NCI-H510A (cell line): ENCODE results near the gene TUBA1C.
A peak's percentile ranks its signal among the peaks of the same experiment; 100 is the strongest.

ENCODE experiments used
- DNase-seq: peaks from one replicate; lab custom pipeline; 2025; lab: John Stamatoyannopoulos, UW

Gene TUBA1C

DNA sequence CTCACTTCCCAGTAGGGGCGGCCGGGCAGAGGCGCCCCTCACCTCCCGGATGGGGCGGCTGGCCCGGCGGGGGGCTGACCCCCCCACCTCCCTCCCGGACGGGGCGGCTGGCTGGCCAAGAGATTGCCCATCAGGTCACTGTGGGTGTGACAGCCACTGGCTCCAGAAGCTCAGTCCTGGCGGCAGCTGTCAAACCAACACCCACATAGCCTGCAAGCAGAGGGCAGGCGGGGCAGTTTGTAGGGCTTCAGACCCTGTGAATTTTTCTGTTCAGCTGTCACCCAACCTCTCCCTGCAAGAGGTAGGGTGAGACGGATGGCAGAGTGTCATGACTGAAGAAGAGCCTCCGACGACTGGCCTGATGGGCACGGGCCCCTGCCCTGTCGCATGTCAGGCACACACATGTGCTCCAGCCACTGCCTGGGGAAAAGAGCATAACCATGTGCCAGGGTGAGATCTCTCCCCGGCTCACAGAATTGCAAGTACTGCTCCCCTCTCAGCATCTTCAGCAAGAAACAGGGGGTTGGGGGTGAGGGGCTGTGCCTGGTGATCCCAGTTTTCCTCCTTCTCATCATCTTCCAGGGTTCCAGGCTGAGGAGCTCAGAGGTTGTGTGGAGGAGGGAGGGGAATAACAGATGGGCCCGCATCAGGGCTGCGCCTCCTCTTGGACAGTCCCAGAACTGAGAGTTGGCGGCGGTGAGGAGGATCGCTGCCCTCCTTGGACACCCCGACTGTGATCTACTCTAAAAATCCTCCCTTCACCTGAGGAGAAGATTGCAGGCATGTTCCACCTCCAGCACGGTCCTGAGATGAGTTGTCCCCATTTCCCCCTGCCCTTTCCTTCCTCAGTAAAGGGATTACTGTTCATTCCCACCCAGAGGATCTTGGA, 18.9 kb downstream of the TUBA1C start:
- DNase-seq, result no peak

DNA sequence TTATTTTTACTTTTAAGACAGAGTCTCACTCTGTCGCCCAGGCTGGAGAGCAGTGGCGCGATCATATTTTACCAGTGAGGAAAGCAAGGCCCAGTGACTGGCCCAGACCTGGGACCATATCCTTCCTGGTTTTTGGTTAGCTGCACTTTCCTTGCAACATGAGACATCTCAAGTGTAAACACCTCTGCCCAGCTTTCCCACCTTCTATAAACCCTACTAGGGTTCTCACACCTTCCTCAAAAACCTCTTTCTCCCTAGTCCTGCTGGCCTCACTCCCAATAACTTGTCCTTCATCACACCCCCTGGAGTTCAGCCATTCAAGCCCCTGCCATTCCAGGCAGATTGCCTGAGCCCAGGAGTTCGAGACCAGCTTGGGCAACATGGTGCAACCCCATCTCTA, 19.8 kb downstream of the TUBA1C start:
- DNase-seq, result no peak

DNA sequence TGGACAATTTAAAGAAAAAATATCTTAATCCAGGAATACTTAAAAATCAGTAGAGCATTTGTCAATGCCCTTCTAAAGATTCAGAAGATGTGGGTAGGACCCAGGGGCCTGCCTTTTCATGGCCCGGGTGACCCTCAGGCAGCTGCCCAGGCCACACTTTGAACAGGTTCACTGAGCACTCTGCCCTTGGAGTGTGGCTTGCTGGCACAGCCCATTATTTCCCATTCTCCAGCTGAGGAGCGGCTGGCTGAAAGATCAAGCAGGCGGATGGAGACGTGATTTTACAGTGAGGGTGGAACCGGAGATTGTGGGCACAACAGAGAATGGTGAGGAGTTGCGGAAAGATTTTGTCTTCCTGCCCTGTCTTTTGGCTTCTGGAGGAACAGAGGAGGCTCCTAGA, 23.0 kb downstream of the TUBA1C start:
- DNase-seq, result no peak

DNA sequence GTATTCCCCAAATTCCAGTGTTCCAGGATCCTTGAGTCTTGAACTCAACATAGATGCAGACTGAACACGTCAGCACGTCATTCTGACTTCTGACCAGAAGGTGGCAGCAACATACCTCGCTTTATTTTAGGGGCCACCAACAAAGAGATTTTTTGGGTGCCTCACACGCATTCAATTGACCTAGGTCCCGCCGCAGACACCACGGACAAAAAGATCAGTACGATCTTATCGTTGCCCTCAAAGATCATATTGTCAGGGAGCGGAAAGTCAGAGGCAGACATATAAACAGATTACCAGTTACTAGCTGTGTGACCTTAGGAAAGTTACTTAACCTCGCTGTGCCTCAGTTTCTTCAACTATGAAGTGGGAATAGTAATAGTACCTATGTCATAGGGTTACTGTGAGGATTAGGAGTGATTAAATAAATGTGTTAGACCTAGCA, 23.6 kb downstream of the TUBA1C start:
- DNase-seq, result no peak

DNA sequence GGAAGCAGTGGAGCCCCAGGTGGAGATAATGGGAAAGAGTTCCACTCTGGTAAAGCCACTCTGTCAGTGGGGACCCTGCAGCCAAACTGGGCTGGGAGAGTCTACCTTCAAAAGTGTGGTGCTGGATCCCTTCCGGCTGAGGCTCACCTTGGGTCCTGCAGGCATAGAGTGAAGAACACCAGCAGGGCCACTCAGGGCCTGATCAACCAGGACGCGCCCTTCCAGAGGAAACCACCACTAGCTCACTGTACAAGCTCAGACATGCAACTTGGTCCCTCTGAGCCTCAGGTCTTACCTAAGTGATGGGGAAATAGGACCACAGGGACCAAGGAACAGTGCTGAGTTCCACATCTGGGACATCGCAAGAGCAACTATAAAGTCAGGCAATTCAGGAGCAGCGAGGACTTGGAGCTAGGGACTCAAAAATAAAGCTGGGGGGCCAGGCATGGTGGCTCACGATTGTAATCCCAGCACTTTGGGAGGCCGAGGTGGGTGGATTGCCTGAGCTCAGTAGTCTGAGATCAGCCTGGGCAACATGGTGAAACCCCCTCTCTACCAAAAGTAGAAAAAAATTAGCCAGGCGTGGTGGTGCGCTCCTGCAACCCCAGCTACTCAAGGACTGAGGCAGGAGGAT, 24.2 kb downstream of the TUBA1C start:
- no peak for DNase-seq

DNA sequence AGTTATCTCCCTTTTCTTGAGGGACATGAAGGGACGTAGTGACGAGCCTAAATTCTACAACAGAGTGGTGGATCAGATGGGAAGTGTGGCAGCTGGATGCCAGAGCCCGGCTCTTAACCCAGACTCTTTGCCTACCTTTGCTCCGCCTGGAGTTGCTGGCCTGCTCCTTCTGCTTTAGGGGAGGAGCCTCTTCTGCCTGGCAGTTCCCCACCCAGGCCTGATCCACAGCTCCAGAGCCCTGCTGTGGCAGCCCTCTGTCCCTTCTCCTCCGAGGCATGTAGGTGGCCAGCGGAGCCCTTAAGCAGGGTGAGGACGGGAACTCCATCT, 27.8 kb downstream of the TUBA1C start:
- peak; percentile 16 for DNase-seq

DNA sequence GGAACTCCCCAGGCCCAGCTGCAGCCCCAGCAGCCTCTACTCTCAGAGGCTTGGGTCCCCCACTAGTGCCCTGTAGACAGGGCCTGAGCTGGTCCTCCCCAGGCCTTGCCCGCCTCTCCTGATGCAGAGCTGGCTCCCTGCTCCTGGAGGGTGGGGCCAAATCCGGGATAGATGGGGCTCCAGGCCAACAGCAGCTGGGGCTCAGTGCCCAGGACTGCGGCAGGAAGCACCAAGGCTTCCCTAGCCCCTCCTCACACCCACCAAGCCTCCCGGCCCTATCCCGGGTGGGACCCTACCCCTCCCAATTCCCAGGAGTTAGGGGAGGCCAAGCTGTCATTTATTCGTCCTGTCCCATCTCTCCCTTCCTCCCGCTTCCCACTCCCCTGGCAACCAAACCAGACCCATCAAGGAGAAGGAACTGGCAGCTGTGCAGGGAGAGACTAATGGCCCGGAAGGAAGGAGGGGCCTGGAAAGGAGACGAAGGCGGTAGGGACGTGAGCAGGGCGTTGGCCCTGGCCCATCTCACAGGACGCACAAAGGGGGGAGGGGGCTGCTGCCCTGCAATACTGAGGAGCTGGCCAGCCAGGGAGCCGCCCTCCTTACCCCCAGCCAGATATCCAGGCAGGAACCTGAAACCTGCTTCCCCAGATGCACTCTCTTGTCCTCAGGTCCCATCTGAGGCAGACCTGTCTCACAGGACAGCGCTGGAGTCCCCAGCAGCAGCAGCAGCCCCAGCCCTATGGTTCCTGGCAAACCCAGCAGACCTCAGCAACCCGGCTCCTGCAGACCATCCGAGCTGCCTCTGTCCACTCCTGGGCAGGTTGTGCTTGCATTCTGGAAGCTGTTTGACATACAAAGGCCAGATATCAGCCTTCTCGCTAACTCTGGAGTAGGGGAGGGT, 28.4 kb downstream of the TUBA1C start:
- DNase-seq, result peak; percentile 18

DNA sequence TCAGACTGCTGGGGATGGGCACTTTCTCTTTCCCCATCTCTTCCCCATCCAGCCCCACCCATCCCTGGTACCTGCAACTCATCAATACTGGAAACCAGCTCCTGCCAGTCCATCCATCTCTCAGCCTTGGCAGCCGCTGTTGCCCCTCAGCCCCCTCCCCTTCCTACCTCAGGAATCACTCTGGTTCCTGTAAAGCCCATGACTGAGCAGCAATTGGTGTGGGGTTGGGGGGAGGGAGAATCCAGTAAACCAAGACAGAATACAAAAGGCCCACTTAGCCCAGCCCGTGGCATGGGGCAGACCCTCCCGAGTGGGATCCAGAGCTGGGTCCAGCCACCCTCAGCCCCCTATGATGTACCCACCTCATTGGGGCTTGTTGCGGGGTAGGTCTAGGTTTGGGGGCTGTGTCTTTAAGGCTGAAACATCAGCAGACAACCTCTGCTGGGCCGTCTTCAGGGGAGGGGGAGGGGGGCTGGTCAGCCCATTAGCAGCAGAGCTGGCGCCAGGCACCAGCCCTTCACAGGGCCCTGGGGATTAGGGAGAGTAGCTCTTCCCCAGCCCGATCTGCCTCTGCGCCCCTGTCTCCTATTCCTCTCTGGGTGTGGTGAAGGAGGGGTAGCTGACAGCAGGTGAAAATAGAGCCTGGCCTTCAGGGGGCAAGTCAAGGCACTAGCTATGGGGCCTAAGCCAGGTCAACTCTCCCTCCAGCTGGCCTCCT, 29.4 kb downstream of the TUBA1C start:
- DNase-seq, result no peak

DNA sequence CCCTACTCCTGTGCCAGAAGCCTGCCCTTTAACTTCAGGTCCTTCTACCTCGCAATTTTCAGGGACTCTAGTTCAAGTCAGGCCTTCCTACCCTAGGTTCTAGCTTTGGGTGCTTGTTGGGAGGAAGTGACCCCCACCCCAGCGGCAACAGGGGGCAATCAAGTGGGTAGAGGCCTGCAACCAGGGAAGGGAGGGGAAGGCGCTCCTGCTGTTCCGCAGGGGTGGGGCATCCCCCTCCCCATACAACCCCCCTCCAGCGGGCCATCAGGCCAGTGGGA, 29.9 kb downstream of the TUBA1C start:
- DNase-seq, result no peak

DNA sequence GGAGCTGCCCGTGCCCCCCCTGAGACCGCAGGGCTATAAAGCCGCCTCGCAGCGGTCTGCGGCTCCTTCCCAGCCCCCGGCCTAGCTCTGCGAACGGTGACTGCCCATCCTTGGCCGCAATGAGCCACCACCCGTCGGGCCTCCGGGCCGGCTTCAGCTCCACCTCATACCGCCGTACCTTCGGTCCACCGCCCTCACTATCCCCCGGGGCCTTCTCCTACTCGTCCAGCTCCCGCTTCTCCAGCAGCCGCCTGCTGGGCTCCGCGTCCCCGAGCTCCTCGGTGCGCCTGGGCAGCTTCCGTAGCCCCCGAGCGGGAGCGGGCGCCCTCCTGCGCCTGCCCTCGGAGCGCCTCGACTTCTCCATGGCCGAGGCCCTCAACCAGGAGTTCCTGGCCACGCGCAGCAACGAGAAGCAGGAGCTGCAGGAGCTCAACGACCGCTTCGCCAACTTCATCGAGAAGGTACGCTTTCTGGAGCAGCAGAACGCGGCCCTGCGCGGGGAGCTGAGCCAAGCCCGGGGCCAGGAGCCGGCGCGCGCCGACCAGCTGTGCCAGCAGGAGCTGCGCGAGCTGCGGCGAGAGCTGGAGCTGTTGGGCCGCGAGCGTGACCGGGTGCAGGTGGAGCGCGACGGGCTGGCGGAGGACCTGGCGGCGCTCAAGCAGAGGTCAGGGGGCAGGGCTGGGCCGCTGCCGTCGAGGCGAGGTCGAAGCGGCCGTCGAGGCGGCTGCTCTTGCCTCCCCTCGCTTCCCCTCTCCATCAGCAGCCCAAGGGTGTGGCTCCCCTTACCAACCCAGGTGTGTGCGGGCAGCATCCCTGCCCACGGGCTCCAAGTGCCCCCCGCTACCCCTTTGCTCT, 30.4 kb downstream of the TUBA1C start, which contains the start of gene PRPH:
PRPH (plus strand) TSS at position 66 of the 855 bp plus-strand sequence; CDS start at position 120, 54 bp downstream.
- DNase-seq, result no peak

DNA sequence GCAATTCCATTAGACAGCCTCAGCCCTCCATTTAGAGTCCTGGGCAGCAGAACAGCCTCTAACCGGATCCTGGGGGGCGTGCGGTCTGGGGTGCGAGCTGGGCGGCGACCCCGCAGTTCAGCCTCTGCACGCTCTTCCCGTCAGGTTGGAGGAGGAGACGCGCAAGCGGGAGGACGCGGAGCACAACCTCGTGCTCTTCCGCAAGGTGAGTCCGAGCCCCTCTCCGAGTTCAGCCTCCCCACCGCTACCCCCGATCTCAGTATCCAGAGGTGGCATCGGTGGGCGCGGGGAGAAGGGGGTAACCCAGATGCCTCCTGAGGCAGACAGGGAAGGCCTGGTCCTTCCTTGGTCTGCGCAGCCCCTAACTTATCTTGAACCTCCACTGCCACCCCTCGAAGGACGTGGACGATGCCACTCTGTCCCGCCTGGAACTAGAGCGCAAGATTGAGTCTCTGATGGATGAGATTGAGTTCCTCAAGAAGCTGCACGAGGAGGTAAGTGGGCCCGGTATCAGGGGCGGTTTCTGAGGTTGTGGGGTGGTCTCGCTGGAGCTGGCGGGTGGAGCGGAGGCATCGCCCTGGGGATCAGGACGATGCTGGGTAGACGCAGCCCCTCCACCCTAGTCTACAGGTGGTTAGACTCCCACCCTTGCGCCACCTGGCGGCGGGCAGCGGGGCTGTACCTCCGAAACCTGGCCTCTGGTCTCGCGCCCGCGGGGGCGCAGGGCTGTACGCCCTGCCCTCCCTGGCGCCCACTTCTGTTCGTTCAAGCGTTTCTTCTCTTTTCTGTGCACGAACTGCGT, 31.4 kb downstream of the TUBA1C start:
- DNase-seq, result peak; percentile 64

DNA sequence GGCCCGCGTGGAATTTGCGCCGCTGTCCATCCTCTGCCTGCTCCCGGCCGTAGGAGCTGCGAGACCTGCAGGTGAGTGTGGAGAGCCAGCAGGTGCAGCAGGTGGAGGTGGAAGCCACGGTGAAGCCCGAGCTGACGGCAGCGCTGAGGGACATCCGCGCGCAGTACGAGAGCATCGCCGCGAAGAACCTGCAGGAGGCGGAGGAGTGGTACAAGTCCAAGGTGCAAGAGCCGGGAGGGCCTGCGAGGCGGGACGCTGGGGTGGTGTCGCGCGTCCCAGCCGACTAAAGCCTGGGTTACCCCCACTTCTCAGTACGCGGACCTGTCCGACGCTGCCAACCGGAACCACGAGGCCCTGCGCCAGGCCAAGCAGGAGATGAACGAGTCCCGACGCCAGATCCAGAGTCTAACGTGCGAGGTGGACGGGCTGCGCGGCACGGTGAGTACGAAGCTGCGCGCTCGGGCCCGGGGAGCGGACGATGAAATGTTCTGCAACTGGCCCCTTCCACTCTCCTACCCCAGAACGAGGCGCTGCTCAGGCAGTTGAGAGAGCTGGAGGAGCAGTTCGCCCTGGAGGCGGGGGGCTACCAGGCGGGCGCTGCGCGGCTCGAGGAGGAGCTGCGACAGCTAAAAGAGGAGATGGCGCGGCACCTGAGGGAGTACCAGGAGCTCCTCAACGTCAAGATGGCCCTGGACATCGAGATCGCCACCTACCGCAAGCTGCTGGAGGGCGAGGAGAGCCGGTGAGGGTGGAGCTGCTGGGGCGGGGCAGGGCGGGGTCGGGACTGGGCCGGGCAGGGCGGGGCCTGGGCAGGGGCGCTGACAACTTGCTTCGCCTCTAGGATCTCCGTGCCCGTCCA, 32.2 kb downstream of the TUBA1C start:
- peak; percentile 64 for DNase-seq

DNA sequence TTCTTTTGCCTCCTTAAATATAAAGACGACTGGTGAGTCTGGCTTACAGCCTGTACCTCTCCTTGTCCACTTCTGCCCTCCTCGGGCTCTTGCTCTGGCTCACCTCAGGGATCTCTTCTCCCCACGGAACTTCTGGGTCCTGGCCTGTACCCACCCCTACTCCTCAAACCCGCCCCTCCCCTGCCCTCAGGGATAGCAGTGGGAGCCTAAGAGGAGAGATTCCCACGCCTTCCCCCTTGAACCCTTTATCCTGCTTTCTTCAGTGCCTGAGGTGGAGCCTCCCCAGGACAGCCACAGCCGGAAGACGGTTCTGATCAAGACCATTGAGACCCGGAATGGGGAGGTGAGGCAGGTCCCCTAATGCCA, 32.8 kb downstream of the TUBA1C start:
- DNase-seq, result no peak

DNA sequence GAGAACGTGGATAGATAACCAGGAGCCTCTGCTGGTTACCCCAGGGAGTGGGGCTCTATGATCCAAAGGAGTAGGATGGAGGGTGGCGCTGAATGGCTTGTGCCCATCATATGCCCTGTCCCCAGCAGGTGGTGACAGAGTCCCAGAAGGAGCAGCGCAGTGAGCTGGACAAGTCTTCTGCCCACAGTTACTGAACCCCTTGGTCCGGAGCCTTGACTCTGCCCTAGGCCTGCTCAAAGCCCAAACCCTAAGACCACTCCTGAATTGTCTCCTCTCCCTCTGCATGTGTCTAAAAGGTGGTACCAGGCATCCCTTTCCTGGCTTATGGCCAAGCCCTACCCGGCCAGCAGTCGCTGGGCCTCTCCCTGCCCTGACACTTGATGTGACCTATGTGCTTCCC, 33.3 kb downstream of the TUBA1C start:
- DNase-seq, result no peak

DNA sequence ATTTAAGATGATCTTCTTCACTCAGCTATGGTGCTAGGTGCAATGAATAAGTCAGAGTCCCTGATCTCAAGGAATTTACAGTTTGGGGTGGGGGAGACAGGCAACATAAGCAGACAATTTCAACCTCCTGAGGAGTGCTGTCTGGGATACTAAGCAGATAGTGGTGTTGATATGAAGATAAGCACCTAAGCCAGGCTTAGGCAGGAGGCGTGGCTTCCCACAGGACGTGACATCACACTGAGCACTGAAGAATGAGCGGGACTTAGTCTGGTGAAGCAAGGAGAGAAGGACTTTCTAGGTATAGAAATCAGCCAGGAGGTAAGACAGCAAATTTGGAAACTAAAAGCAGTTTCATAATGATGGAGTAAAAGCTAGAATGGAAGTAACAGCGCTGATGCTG, 36.9 kb downstream of the TUBA1C start:
- DNase-seq, result no peak

DNA sequence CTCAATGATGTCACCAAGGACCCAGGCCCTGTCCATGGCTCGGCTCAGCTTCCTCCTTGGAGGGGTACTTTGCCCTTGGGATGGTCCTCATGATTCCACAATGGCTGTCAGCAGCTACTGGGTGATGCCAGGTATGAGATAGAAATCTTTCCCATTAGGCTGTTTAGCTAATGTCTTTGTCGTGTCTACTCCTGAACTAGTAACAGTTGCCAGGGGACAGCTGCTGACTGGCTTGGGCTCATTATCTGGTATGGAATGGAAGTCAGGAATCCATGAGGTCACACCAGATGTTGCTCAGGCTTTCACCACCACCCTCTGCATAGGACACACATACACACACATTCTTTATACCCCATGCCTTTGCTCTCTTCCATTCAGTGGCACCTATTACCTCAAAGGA, 39.3 kb downstream of the TUBA1C start:
- DNase-seq, result no peak

DNA sequence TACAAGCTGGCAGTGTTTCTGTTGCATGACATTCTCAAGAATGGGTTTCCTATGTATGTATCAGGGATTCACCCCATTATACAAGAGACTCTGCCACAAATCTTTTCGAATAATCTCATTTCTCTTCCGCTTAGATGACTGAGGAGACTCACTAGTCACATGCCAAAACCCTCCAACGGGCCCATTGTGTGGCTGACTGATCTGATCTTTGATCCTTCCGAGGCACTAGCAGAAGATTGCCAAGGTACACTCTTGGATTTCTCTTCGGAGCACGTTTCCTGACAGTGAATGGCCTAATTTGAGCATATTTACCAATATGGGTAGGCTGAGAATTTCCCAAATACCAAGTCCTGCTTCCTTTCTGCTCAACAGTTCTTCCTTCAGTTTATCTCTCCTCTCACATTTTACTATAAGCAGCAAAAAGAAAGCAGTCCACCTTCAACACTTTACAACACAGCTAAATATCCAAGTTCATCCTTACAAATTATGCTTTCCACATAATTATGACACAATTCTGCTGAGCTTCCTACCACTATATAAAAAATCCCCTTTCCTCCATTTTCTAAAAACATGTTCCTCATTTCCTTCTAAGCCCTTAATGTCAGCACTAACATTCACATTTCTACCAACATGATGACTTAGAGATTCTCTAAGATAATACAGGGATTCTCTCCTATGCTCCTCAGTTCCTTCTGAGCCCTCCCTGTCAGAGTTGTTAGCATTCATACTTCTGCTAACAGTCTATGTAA, 41.1 kb downstream of the TUBA1C start:
- DNase-seq, result no peak

DNA sequence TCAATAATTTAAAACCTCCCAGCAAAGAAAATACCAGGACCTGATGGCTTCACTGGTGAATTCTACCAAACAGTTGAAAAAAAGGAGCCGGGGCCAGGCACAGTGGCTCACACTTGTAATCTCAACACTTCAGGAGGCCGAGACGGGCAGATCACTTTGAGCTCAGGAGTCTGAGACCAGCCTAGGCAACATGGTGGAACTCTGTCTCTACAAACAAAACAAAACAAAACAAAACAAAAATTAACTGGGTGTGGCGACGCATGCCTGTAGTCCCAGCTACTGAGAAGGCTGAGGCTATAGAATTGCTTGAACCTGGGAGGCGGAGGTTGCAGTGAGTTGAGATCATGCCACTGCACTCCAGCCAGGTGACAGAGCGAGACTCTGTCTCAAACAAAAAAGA, 44.5 kb downstream of the TUBA1C start:
- DNase-seq, result no peak
